H9 (cell line): Measurements from ENCODE around the gene ZNF483. TPM values are rescaled to one million over a fixed set of nuclear protein-coding genes. Genes with fewer than 3 reads are reported as not detected.

Source experiments
- DNase-seq: peaks from one replicate; pipeline ENCODE4 v3.0.0-alpha.2; 2017
- H2AFZ ChIP-seq: one replicate; pipeline ENCODE4 v1.6.1; 2013; ENCODE audit warnings: mild to moderate bottlenecking, low read length, control low read depth, moderate library complexity
- H2AK5ac ChIP-seq: 2 replicates; pipeline ENCODE4 v1.6.1; 2013; ENCODE audit warnings: low read length, control low read depth, mixed read lengths; ENCODE audit not compliant: insufficient read length
- H2BK120ac ChIP-seq: one replicate; pipeline ENCODE4 v1.6.1; 2013; ENCODE audit warnings: low read depth, mild to moderate bottlenecking, low read length, control low read depth, inconsistent platforms; ENCODE audit not compliant: poor library complexity, severe bottlenecking
- H2BK12ac ChIP-seq: 2 replicates; pipeline ENCODE4 v1.6.1; 2013; ENCODE audit warnings: low read length, control low read depth, mixed read lengths, low read depth; ENCODE audit not compliant: insufficient read length
- H2BK15ac ChIP-seq: 2 replicates; pipeline ENCODE4 v1.6.1; 2013; ENCODE audit warnings: low read depth, low read length, control low read depth
- H2BK20ac ChIP-seq: one replicate; pipeline ENCODE4 v1.6.1; 2013; ENCODE audit warnings: low read depth, mild to moderate bottlenecking, low read length, control low read depth, inconsistent platforms; ENCODE audit not compliant: poor library complexity, severe bottlenecking
- H2BK5ac ChIP-seq: 2 replicates; pipeline ENCODE4 v1.6.1; 2013; ENCODE audit warnings: low read length, control low read depth, mixed read lengths; ENCODE audit not compliant: insufficient read length
- H3K14ac ChIP-seq: 2 replicates; pipeline ENCODE4 v1.6.1; 2013; ENCODE audit warnings: low read length, control low read depth; ENCODE audit not compliant: insufficient read depth
- H3K18ac ChIP-seq: 2 replicates; pipeline ENCODE4 v1.6.1; 2013; ENCODE audit warnings: low read depth, mild to moderate bottlenecking, mixed read lengths, low read length, control low read depth; ENCODE audit not compliant: insufficient read length
- H3K23ac ChIP-seq: 2 replicates; pipeline ENCODE4 v1.6.1; 2013; ENCODE audit warnings: low read length, control low read depth, mixed read lengths, low read depth; ENCODE audit not compliant: insufficient read length
- H3K23me2 ChIP-seq: 2 replicates; pipeline ENCODE4 v1.6.1; 2013; ENCODE audit warnings: low read depth, mild to moderate bottlenecking, mixed read lengths, low read length, control low read depth; ENCODE audit not compliant: insufficient read length, poor library complexity, severe bottlenecking
- H3K27ac ChIP-seq: 2 replicates; pipeline ENCODE4 v1.5.1; 2013; ENCODE audit warnings: low read length, control low read depth, mixed read lengths, low read depth; ENCODE audit not compliant: insufficient read length
- H3K27me3 ChIP-seq: 2 replicates; pipeline ENCODE4 v1.6.1; 2013; ENCODE audit warnings: low read length, control low read depth, inconsistent platforms; ENCODE audit not compliant: insufficient read depth
- H3K4ac ChIP-seq: 2 replicates; pipeline ENCODE4 v1.6.1; 2013; ENCODE audit warnings: low read depth, mild to moderate bottlenecking, control low read depth, inconsistent platforms, low read length, moderate library complexity
- H3K4me1 ChIP-seq: 2 replicates; pipeline ENCODE4 v1.6.1; 2013; ENCODE audit warnings: low read length, control low read depth, inconsistent platforms; ENCODE audit not compliant: insufficient read depth
- H3K4me2 ChIP-seq: 2 replicates; pipeline ENCODE4 v1.6.1; 2013; ENCODE audit warnings: low read length, control low read depth, mixed read lengths; ENCODE audit not compliant: insufficient read length, insufficient read depth
- H3K56ac ChIP-seq: 2 replicates; pipeline ENCODE4 v1.6.1; 2013; ENCODE audit warnings: low read depth, mild to moderate bottlenecking, mixed read lengths, low read length, control low read depth; ENCODE audit not compliant: insufficient read length
- H3K79me1 ChIP-seq: 2 replicates; pipeline ENCODE4 v1.6.1; 2013; ENCODE audit warnings: low read depth, mild to moderate bottlenecking, moderate library complexity, low read length, control low read depth, inconsistent platforms; ENCODE audit not compliant: insufficient read depth, poor library complexity, severe bottlenecking
- H3K79me2 ChIP-seq: 2 replicates; pipeline ENCODE4 v1.6.1; 2013; ENCODE audit warnings: low read length, control low read depth, inconsistent platforms; ENCODE audit not compliant: insufficient read depth
- H3K9ac ChIP-seq: 2 replicates; pipeline ENCODE4 v1.6.1; 2013; ENCODE audit warnings: low read length, control low read depth, mixed read lengths; ENCODE audit not compliant: insufficient read length; ENCODE audit errors: extremely low read depth
- H3K9me3 ChIP-seq: one replicate; pipeline ENCODE4 v1.6.1; 2013; ENCODE audit warnings: low read depth, low read length, inconsistent platforms; ENCODE audit not compliant: control insufficient read depth
- H3T11ph ChIP-seq: one replicate; pipeline ENCODE4 v1.6.1; 2013; ENCODE audit warnings: mild to moderate bottlenecking, low read length, control low read depth, inconsistent platforms
- H4K20me1 ChIP-seq: one replicate; pipeline ENCODE4 v1.6.1; 2013; ENCODE audit not compliant: control insufficient read depth, insufficient read length, insufficient read depth
- H4K5ac ChIP-seq: 2 replicates; pipeline ENCODE4 v1.6.1; 2013; ENCODE audit warnings: low read depth, mild to moderate bottlenecking, mixed read lengths, low read length, control low read depth; ENCODE audit not compliant: insufficient read length
- H4K8ac ChIP-seq: replicated peaks from 2 replicates; pipeline ENCODE4 v1.6.1; 2013; ENCODE audit warnings: low read length, control low read depth, mixed read lengths, low read depth; ENCODE audit not compliant: insufficient read length
- H4K91ac ChIP-seq: 2 replicates; pipeline ENCODE4 v1.6.1; 2013; ENCODE audit warnings: low read depth, mild to moderate bottlenecking, moderate library complexity, mixed read lengths, low read length, control low read depth; ENCODE audit not compliant: insufficient read length
- H3K27ac Mint-ChIP-seq, 3 experiments: 2 replicates in 2 of 3; 3 replicates in 1 of 3; pipeline ENCODE4 v1.8.0; 2020 to 2021; ENCODE audit warnings: mixed read lengths in 3 of 3, mild to moderate bottlenecking in 1 of 3, moderate library complexity in 1 of 3
- H3K27me3 Mint-ChIP-seq: 2 replicates; pipeline ENCODE4 v1.8.0; 2021; ENCODE audit warnings: low read depth, mild to moderate bottlenecking, moderate library complexity, mixed read lengths
- H3K36me3 Mint-ChIP-seq, 3 experiments: 2 replicates in 2 of 3; 3 replicates in 1 of 3; pipeline ENCODE4 v1.8.0; 2020 to 2021; ENCODE audit warnings: low read depth in 3 of 3, mixed read lengths in 3 of 3; ENCODE audit not compliant: insufficient read depth in 1 of 3
- H3K4me1 Mint-ChIP-seq, 2 experiments: 2 replicates each; pipeline ENCODE4 v1.8.0; 2020; ENCODE audit warnings: mixed read lengths in 2 of 2
- H3K4me3 Mint-ChIP-seq, 2 experiments: 2 replicates in 1 of 2; 3 replicates in 1 of 2; pipeline ENCODE4 v1.8.0; 2020 to 2021; ENCODE audit warnings: mild to moderate bottlenecking in 2 of 2, mixed read lengths in 2 of 2, moderate library complexity in 1 of 2
- H3K9me3 Mint-ChIP-seq, 2 experiments: 2 replicates in 1 of 2; 3 replicates in 1 of 2; pipeline ENCODE4 v1.8.0; 2020; ENCODE audit warnings: mild to moderate bottlenecking in 2 of 2, mixed read lengths in 2 of 2, moderate library complexity in 1 of 2
- CTCF ChIP-seq: fragments of 200-600 bp; sonication (generic); conservative IDR thresholded peaks from 3 replicates; pipeline ENCODE4 v1.8.0; 2021; ENCODE audit warnings: antibody characterized with exemption, mild to moderate bottlenecking
- WGBS: extraction: QIAGEN DNeasy Blood & Tissue Kit; methylation state at CpG from one replicate; pipeline ENCODE4 v1.1.7; 2013; ENCODE audit warnings: missing lambda C conversion rate, low lambda C conversion rate, mixed read lengths; ENCODE audit not compliant: insufficient read length; ENCODE audit errors: extremely low coverage; 5-methylcytosine and 5-hydroxymethylcytosine counted together
- total RNA-seq: library from RNA; stranded (reverse); gene quantifications from 2 replicates; pipeline ENCODE4 v1.2.1, GENCODE V29; 2021

The ZNF483 gene
- total RNA-seq, 1 experiment from 2014 or later, result 48.1 TPM

GRCh38 chr9:111613436-111614040 is 88.6 kb downstream of the ZNF483 start:
- no peak overlapping the region for H3K27ac Mint-ChIP-seq
- H3K27me3 ChIP-seq, result no peaks in the 10 kb centered on the region

More at GRCh38 chr9:111613436-111614040, 88.6 kb downstream of the ZNF483 start:
- no CpG with 5 or more reads among the region's 4 CpGs for WGBS
- Histone ChIP-seq H2BK15ac (no peak overlapping the region), H3K23ac (no peak overlapping the region), H3K4ac (no peak overlapping the region), H3K9me3 (no peaks in the 10 kb centered on the region), H3K18ac (no peak overlapping the region), H4K8ac (no peak overlapping the region), H3K4me2 (no peak overlapping the region), H2BK12ac (no peak overlapping the region), H3K56ac (no peak overlapping the region), H4K20me1 (no peaks in the 10 kb centered on the region), H3K27ac (no peak overlapping the region), H4K5ac (no peak overlapping the region), H2BK5ac (no peak overlapping the region), H3K79me1 (no peaks in the 10 kb centered on the region), H3K14ac (no peak overlapping the region), H3K9ac (no peak overlapping the region), H2BK120ac (no peak overlapping the region), H4K91ac (no peak overlapping the region), H3K79me2 (no peaks in the 10 kb centered on the region), H2AFZ (no peak overlapping the region), H3K4me1 (no peaks in the 10 kb centered on the region; the same call in 1 of the 2 replicates), H3T11ph (no peak overlapping the region), H2AK5ac (no peak overlapping the region), H2BK20ac (no peak overlapping the region), H3K23me2 (peaks cover 2% of the 10 kb centered on the region)
- no peaks in the 10 kb centered on the region for H3K36me3 Mint-ChIP-seq
- peaks cover 3% of the 10 kb centered on the region for H3K27me3 Mint-ChIP-seq
- H3K4me1 Mint-ChIP-seq, result no peaks in the 10 kb centered on the region
- TF ChIP-seq CTCF, result no peak
- H3K9me3 Mint-ChIP-seq, result peaks cover 2 to 4% of the 10 kb centered on the region in 2 experiments; a peak in 3 of 5 replicates
- H3K4me3 Mint-ChIP-seq, result no peak overlapping the region
- no peak for DNase-seq
